Right renal cortex interstitium (tissue), 3 donors: ENCODE measurements around the gene CXorf51B. TPM values are rescaled to one million over a fixed set of nuclear protein-coding genes. Genes with fewer than 3 reads are reported as not detected.
"Not testable (repeated sequence)": the region's sequence is repeated elsewhere in the genome, so short reads cannot be mapped to it uniquely, and the experiment has no call there.

Experiments
- DNase-seq, 3 donors: peaks; one replicate each; pipeline ENCODE4 v3.0.0-alpha.2; 2013; ENCODE audit warnings: low read depth in 3 of 3, low spot score in 2 of 3
- polyA plus RNA-seq, 3 donors: library from polyadenylated mRNA; unstranded; fragments of 120-200 nt; gene quantifications; one replicate each; pipeline ENCODE4 v1.2.1, GENCODE V29; 2013; ENCODE audit not compliant: insufficient read length in 3 of 3

Gene CXorf51B
- not detected for polyA plus RNA-seq

GRCh38 chrX:146809471-146809870, at the start of gene CXorf51B:
CXorf51B (plus strand) TSS chrX:146809771; CDS start chrX:146809792, 21 bp downstream.
- not testable (repeated sequence) for DNase-seq

GRCh38 chrX:146814644-146815043, 5.1 kb downstream of the CXorf51B start, which contains the start of gene CXorf51A:
CXorf51A (minus strand) TSS chrX:146814744; CDS start chrX:146814723, 21 bp downstream.
- not testable (repeated sequence) for DNase-seq

- no peak for DNase-seq
These were observed 22.4 kb downstream of the CXorf51B start for GRCh38 chrX:146831994-146832393.

GRCh38 chrX:146854281-146854680, 44.7 kb downstream of the CXorf51B start:
- no peak for DNase-seq

Other genes with a start within 250 kb of the CXorf51B start
- gene CXorf51A, start 5.0 kb downstream of the CXorf51B start, polyA plus RNA-seq = not detected